Endodermal cell (in vitro differentiated cells): ENCODE results near the gene SYNDIG1L. TPM values are rescaled to one million over a fixed set of nuclear protein-coding genes. Genes with fewer than 3 reads are reported as not detected.

ENCODE experiments used
- DNase-seq: peaks from one replicate; pipeline ENCODE4 v3.0.0-alpha.2; 2017
- H3K27ac ChIP-seq: 2 replicates; pipeline ENCODE4 v1.5.1; 2013; ENCODE audit warnings: mild to moderate bottlenecking, low read depth, low read length, moderate library complexity
- H3K27me3 ChIP-seq: 2 replicates; pipeline ENCODE4 v1.6.1; 2013; ENCODE audit warnings: mild to moderate bottlenecking, low read length, moderate library complexity; ENCODE audit not compliant: insufficient read depth, control insufficient read depth, poor library complexity, severe bottlenecking
- H3K36me3 ChIP-seq: 2 replicates; pipeline ENCODE4 v1.7.0; 2013; ENCODE audit warnings: mild to moderate bottlenecking, low read length, moderate library complexity; ENCODE audit not compliant: control insufficient read depth, insufficient read depth
- H3K4me1 ChIP-seq: one replicate; pipeline ENCODE4 v1.7.0; 2013; ENCODE audit warnings: low read length; ENCODE audit not compliant: control insufficient read depth, insufficient read depth
- H3K4me3 ChIP-seq: 2 replicates; pipeline ENCODE4 v1.5.1; 2013; ENCODE audit warnings: mild to moderate bottlenecking, low read length, moderate library complexity
- H3K9ac ChIP-seq: 2 replicates; pipeline ENCODE4 v1.6.1; 2013; ENCODE audit warnings: mild to moderate bottlenecking, low read length, moderate library complexity; ENCODE audit not compliant: poor library complexity, severe bottlenecking; ENCODE audit errors: extremely low read depth
- H3K9me3 ChIP-seq: 2 replicates; pipeline ENCODE4 v1.6.1; 2013; ENCODE audit warnings: mild to moderate bottlenecking, low read length, moderate library complexity; ENCODE audit not compliant: control insufficient read depth
- H3K27ac Mint-ChIP-seq: 2 replicates; pipeline ENCODE4 v1.8.0; 2020; ENCODE audit warnings: mixed read lengths
- H3K27me3 Mint-ChIP-seq: 2 replicates; pipeline ENCODE4 v1.8.0; 2021; ENCODE audit warnings: mild to moderate bottlenecking, mixed read lengths; ENCODE audit not compliant: insufficient read depth
- H3K36me3 Mint-ChIP-seq: 2 replicates; pipeline ENCODE4 v1.8.0; 2020; ENCODE audit warnings: low read depth, mixed read lengths
- H3K4me1 Mint-ChIP-seq: 2 replicates; pipeline ENCODE4 v1.8.0; 2020; ENCODE audit warnings: mixed read lengths
- H3K4me3 Mint-ChIP-seq: 2 replicates; pipeline ENCODE4 v1.8.0; 2020; ENCODE audit warnings: mild to moderate bottlenecking, moderate library complexity, mixed read lengths
- H3K9me3 Mint-ChIP-seq: 2 replicates; pipeline ENCODE4 v1.8.0; 2020; ENCODE audit warnings: mild to moderate bottlenecking, mixed read lengths
- WGBS, 2 experiments: methylation state at CpG; one replicate each; pipeline versions ENCODE4 v1.1.5 to v1.1.7; 2013; ENCODE audit warnings: missing lambda C conversion rate in 2 of 2, mixed read lengths in 1 of 2; ENCODE audit not compliant: insufficient coverage in 1 of 2, insufficient read length in 1 of 2; 5-methylcytosine and 5-hydroxymethylcytosine counted together
- total RNA-seq, 2 donors: library from RNA; stranded (reverse); fragmentation: NEBNext Ultra II Directional in 1 of 2; extraction: Animal tissue kit (Norgen Biotek cat#: 25700) in 1 of 2; gene quantifications; 2 replicates in 1 of 2; 3 replicates in 1 of 2; pipeline ENCODE4 v1.2.1, GENCODE V29; 2021
- TF ChIP-seq, protein P1 (sequence below): fragments of 200-600 bp; sonication (generic); conservative IDR thresholded peaks from 2 replicates; pipeline ENCODE4 v1.5.0; 2021; ENCODE audit warnings: antibody characterized with exemption, mild to moderate bottlenecking

Gene SYNDIG1L
- total RNA-seq, 2 donors from 2014 or later, result 2.0 to 4.1 TPM

DNA sequence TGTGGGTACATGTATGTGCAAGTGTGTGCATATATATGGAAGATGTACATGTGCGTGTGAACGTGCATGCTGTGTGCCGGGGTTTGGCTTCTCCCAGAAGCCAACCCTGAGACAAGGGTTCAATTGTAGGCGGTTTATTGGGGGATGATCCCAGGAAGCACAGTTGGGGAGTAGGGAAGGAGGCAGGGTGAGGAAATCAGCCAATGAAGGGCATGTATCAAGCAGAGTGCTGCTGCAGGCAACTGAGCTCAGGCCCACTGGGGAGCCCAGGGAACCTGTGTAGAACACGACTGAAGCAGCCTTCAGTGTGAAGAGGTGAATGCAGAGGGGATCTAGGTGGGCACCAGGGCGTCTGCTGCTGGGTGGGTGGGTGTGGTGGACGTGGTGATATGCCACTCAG lies 21.6 kb downstream of the SYNDIG1L start:
- no peaks in the 10 kb centered on the region for H3K9me3 ChIP-seq
- peaks cover 42% of the 10 kb centered on the region for H3K4me1 ChIP-seq
- H3K27me3 ChIP-seq, result no peaks in the 10 kb centered on the region
- no peak overlapping the region for H3K9ac ChIP-seq
- peaks cover 2% of the 10 kb centered on the region for H3K27me3 Mint-ChIP-seq
- H3K36me3 ChIP-seq, result no peaks in the 10 kb centered on the region
- no peaks in the 10 kb centered on the region for H3K36me3 Mint-ChIP-seq
- no peak overlapping the region for H3K27ac ChIP-seq
- no peak overlapping the region for H3K27ac Mint-ChIP-seq
- H3K9me3 Mint-ChIP-seq, result no peaks in the 10 kb centered on the region
- no peak overlapping the region for H3K4me3 Mint-ChIP-seq
- WGBS, 2 experiments, result 89 to 94% methylated on average over 5 to 7 of the region's 7 CpGs
- H3K4me1 Mint-ChIP-seq, result peaks cover 46% of the 10 kb centered on the region
- no peak overlapping the region for H3K4me3 ChIP-seq
- DNase-seq, result no peak
- TF ChIP-seq, protein P1, sequence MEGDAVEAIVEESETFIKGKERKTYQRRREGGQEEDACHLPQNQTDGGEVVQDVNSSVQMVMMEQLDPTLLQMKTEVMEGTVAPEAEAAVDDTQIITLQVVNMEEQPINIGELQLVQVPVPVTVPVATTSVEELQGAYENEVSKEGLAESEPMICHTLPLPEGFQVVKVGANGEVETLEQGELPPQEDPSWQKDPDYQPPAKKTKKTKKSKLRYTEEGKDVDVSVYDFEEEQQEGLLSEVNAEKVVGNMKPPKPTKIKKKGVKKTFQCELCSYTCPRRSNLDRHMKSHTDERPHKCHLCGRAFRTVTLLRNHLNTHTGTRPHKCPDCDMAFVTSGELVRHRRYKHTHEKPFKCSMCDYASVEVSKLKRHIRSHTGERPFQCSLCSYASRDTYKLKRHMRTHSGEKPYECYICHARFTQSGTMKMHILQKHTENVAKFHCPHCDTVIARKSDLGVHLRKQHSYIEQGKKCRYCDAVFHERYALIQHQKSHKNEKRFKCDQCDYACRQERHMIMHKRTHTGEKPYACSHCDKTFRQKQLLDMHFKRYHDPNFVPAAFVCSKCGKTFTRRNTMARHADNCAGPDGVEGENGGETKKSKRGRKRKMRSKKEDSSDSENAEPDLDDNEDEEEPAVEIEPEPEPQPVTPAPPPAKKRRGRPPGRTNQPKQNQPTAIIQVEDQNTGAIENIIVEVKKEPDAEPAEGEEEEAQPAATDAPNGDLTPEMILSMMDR, result no peak

DNA sequence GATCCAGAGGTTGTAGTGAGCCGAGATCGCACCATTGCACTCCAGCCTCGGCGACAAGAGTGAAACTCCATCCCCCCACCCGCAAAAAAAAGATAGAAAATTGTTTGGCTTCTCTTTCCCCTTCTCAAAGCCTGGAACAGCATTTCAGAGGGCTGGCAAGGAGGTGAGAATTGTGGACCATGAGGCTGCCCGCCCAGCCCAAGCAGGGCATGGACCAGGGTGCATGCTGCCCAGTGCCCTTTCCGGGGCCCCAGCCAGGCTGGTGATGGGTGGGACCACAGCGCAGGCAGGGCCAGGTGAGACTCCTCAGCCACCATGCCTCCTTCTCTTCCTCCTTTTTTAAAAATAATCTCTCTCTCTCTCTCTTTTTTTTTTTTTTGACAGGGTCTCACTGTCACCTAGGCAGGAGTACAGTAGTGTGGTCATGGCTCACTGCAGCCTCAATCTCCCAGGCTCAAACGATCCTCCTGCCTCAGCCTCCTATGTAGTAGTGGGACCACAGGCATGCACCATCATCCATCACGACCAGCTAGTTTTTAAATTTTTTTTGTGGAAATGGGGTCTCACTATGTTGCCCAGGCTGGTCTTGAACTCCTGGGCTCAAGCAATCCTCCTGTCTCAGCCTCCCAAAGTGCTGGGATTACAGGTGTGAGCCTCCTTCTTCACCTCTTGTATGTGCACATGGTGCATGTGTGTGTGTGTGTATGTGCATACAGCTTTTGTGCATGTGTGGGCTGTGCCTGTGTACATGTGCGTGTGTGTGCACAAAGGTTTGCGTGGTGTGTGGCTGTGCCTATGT lies 22.2 kb downstream of the SYNDIG1L start:
- Histone ChIP-seq H3K9me3 (no peaks in the 10 kb centered on the region), H3K27me3 (no peaks in the 10 kb centered on the region), H3K9ac (no peak overlapping the region), H3K27ac (no peak overlapping the region), H3K4me3 (no peak overlapping the region), H3K36me3 (no peaks in the 10 kb centered on the region), H3K4me1 (peaks cover 42% of the 10 kb centered on the region)
- Mint-ChIP-seq H3K4me1 (peaks cover 50% of the 10 kb centered on the region), H3K4me3 (no peak overlapping the region), H3K9me3 (no peaks in the 10 kb centered on the region), H3K27me3 (peaks cover 2% of the 10 kb centered on the region), H3K27ac (no peak overlapping the region), H3K36me3 (no peaks in the 10 kb centered on the region)
- 94 to 98% methylated on average over 5 to 12 of the region's 12 CpGs for WGBS, 2 experiments
- peak; percentile 13 for DNase-seq
- TF ChIP-seq, protein P1, result no peak

DNA sequence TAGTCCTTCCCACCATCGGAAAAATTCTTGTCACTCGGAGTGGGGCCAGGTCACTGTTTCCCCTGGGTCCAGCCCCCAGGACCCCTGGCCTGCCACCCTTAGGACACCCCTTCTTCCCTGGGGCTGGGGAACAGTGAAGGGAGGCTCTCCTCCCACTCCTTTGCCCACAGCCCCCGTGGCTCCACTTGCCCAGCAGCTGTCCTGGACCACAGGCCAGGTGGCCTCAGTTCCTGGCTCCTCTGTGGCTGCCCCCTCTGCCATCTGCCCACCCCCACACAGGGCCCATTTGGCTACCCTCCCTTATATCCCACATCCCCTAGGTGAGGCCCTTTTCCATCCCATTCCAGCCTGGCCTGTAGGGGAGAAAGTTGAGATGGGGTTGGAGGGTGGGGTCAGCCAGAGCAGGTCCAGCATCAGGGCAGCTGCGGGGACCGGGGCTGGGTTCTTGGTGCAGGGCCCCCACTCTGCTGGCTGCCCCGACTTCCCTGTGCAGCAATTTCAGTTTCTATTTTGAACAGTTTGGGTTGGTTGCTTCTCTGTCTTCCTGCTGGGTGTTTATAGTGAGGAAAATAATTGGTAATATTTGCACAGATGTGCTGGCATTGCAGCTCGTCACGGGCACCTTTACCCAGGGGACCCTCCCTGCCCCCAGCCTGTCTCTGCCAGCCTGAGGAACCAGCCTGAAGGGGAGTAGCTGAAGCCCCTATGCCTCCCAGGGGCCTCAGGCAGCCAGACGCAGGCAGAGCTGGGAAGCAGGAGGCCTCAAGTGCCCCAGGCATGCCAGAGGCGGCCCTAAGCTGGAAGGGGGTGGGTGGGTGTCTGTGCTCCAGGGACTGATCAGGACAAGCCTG lies 23.4 kb downstream of the SYNDIG1L start:
- Mint-ChIP-seq H3K9me3 (no peaks in the 10 kb centered on the region), H3K27ac (no peak overlapping the region), H3K36me3 (no peaks in the 10 kb centered on the region), H3K4me3 (no peak overlapping the region), H3K27me3 (peaks cover 2% of the 10 kb centered on the region), H3K4me1 (peaks cover 54% of the 10 kb centered on the region)
- Histone ChIP-seq H3K4me1 (peaks cover 42% of the 10 kb centered on the region), H3K27me3 (no peaks in the 10 kb centered on the region), H3K4me3 (no peak overlapping the region), H3K9ac (no peak overlapping the region), H3K36me3 (no peaks in the 10 kb centered on the region), H3K9me3 (no peaks in the 10 kb centered on the region), H3K27ac (no peak overlapping the region)
- DNase-seq, result peak; percentile 57
- WGBS, 2 experiments, result 84 to 92% methylated on average over 7 to 10 of the region's 10 CpGs
- TF ChIP-seq, protein P1, result no peak
